Esophagus squamous epithelium (tissue), 4 donors: ENCODE results near the gene NCOA7.

Experiments used
- CTCF ChIP-seq, 6 experiments: fragments of 450-650 bp in 4 of 6; fragments of 200-600 bp in 2 of 6; sonication (generic) in 2 of 6; IDR thresholded peaks; one replicate each; pipeline ENCODE4 v1.5.1; 2016 to 2019; ENCODE audit warnings: antibody characterized with exemption in 6 of 6, mild to moderate bottlenecking in 4 of 6, moderate library complexity in 4 of 6
- POLR2A ChIP-seq, 4 donors: fragments of 450-650 bp; IDR thresholded peaks; one replicate each; pipeline ENCODE4 v1.6.1; 2017; ENCODE audit warnings: antibody characterized with exemption in 4 of 4, mild to moderate bottlenecking in 4 of 4, moderate library complexity in 3 of 4

- TF ChIP-seq CTCF (IDR thresholded peaks at IDR 0.05), result no peak
- TF ChIP-seq POLR2A (IDR thresholded peaks at IDR 0.05), result no peak
Observed at GRCh38 chr6:125855783-125856182, 65.0 kb downstream of the NCOA7 start.
